ENCODE data around the gene HEPN1.

The HEPN1 gene

GRCh38 chr11:124877910-124878758 is 40.9 kb upstream of the HEPN1 start:
- H3K4me3 ChIP-seq, result no peak overlapping the region
- no peaks in the 10 kb centered on the region for H3K9me3 ChIP-seq
- H3K36me3 ChIP-seq (replicated peaks), result no peaks in the 10 kb centered on the region
- in situ Hi-C loops (cut with MboI; ENCODE audit: low sequenced_read_pairs), result no loop called here
- DNase-seq (ENCODE audit: low spot score in 2 of 2), result no peak
- no peaks in the 10 kb centered on the region; the same call in 1 of the 2 replicates for H3K27me3 ChIP-seq (ENCODE audit: low read depth)
- H3K4me1 ChIP-seq, result peaks cover 4% of the 10 kb centered on the region

- Histone ChIP-seq H3K9me3 (no peaks in the 10 kb centered on the region), H3K27me3 (ENCODE audit: low read depth) (no peaks in the 10 kb centered on the region; the same call in 1 of the 2 replicates), H3K36me3 (replicated peaks) (no peaks in the 10 kb centered on the region), H3K4me1 (peaks cover 4% of the 10 kb centered on the region), H3K4me3 (no peak overlapping the region)
- DNase-seq (ENCODE audit: low spot score in 2 of 2), result no peak
- in situ Hi-C loops (cut with MboI; ENCODE audit: low sequenced_read_pairs), result no loop called here
These were observed 40.1 kb upstream of the HEPN1 start for GRCh38 chr11:124878759-124879492.

GRCh38 chr11:124879493-124880289 is 39.4 kb upstream of the HEPN1 start:
- H3K4me1 ChIP-seq, result peaks cover 4% of the 10 kb centered on the region
- H3K4me3 ChIP-seq, result no peak overlapping the region
- no peak for DNase-seq (ENCODE audit: low spot score in 2 of 2)
- no peaks in the 10 kb centered on the region for H3K36me3 ChIP-seq (replicated peaks)
- H3K9me3 ChIP-seq, result no peaks in the 10 kb centered on the region
- in situ Hi-C loops (cut with MboI; ENCODE audit: low sequenced_read_pairs), result no loop called here
- no peaks in the 10 kb centered on the region for H3K27me3 ChIP-seq (ENCODE audit: low read depth)

GRCh38 chr11:124880290-124880611 is 38.8 kb upstream of the HEPN1 start:
- H3K27me3 ChIP-seq (ENCODE audit: low read depth), result no peaks in the 10 kb centered on the region
- no peak overlapping the region for H3K4me3 ChIP-seq
- no peaks in the 10 kb centered on the region for H3K9me3 ChIP-seq
- in situ Hi-C loops (cut with MboI; ENCODE audit: low sequenced_read_pairs), result no loop called here
- peaks cover 4% of the 10 kb centered on the region for H3K4me1 ChIP-seq
- DNase-seq (ENCODE audit: low spot score in 2 of 2), result no peak
- no peaks in the 10 kb centered on the region for H3K36me3 ChIP-seq (replicated peaks)

GRCh38 chr11:124880958-124881357 is 38.1 kb upstream of the HEPN1 start:
- Histone ChIP-seq H3K4me1 (peaks cover 4% of the 10 kb centered on the region), H3K27me3 (ENCODE audit: low read depth) (peaks cover 4% of the 10 kb centered on the region; the same call in 1 of the 2 replicates), H3K9me3 (no peaks in the 10 kb centered on the region), H3K36me3 (replicated peaks) (no peaks in the 10 kb centered on the region), H3K4me3 (no peak overlapping the region)
- in situ Hi-C loops (cut with MboI; ENCODE audit: low sequenced_read_pairs), result no loop called here
- DNase-seq (ENCODE audit: low spot score in 2 of 2), result no peak

- DNase-seq (ENCODE audit: low spot score in 2 of 2), result no peak
- Histone ChIP-seq H3K9me3 (no peaks in the 10 kb centered on the region), H3K4me1 (no peaks in the 10 kb centered on the region; the same call in 1 of the 2 replicates), H3K4me3 (no peak overlapping the region), H3K36me3 (replicated peaks) (no peaks in the 10 kb centered on the region), H3K27me3 (ENCODE audit: low read depth) (peaks cover 11% of the 10 kb centered on the region; the same call in 1 of the 2 replicates)
- in situ Hi-C loops (cut with MboI; ENCODE audit: low sequenced_read_pairs), result no loop called here
These were observed 36.5 kb upstream of the HEPN1 start for GRCh38 chr11:124882339-124883071.

GRCh38 chr11:124884340-124884739 is 34.7 kb upstream of the HEPN1 start:
- Histone ChIP-seq H3K9me3 (no peaks in the 10 kb centered on the region), H3K4me3 (no peak overlapping the region), H3K36me3 (replicated peaks) (no peaks in the 10 kb centered on the region), H3K4me1 (no peaks in the 10 kb centered on the region), H3K27me3 (ENCODE audit: low read depth) (peaks cover 19% of the 10 kb centered on the region)
- DNase-seq (ENCODE audit: low spot score in 2 of 2), result no peak
- in situ Hi-C loops (cut with MboI; ENCODE audit: low sequenced_read_pairs), result no loop called here

GRCh38 chr11:124884869-124885479 is 34.1 kb upstream of the HEPN1 start:
- no peaks in the 10 kb centered on the region for H3K36me3 ChIP-seq (replicated peaks)
- no peaks in the 10 kb centered on the region for H3K9me3 ChIP-seq
- DNase-seq (ENCODE audit: low spot score in 2 of 2), result no peak
- no peaks in the 10 kb centered on the region for H3K4me1 ChIP-seq
- no peak overlapping the region for H3K4me3 ChIP-seq
- peaks cover 21% of the 10 kb centered on the region for H3K27me3 ChIP-seq (ENCODE audit: low read depth)
- in situ Hi-C loops (cut with MboI; ENCODE audit: low sequenced_read_pairs), result no loop called here

GRCh38 chr11:124886476-124886875 is 32.6 kb upstream of the HEPN1 start:
- Histone ChIP-seq H3K36me3 (replicated peaks) (no peaks in the 10 kb centered on the region), H3K9me3 (no peaks in the 10 kb centered on the region), H3K27me3 (ENCODE audit: low read depth) (peaks cover 23% of the 10 kb centered on the region), H3K4me3 (no peak overlapping the region), H3K4me1 (no peaks in the 10 kb centered on the region)
- no peak for DNase-seq (ENCODE audit: low spot score in 2 of 2)
- in situ Hi-C loops (cut with MboI; ENCODE audit: low sequenced_read_pairs), result no loop called here

GRCh38 chr11:124886978-124887666 is 31.9 kb upstream of the HEPN1 start:
- Histone ChIP-seq H3K9me3 (no peaks in the 10 kb centered on the region), H3K4me1 (no peaks in the 10 kb centered on the region), H3K36me3 (replicated peaks) (no peaks in the 10 kb centered on the region), H3K4me3 (no peak overlapping the region), H3K27me3 (ENCODE audit: low read depth) (peaks cover 27% of the 10 kb centered on the region)
- in situ Hi-C loops (cut with MboI; ENCODE audit: low sequenced_read_pairs), result no loop called here
- DNase-seq (ENCODE audit: low spot score in 2 of 2), result no peak

- in situ Hi-C loops (cut with MboI; ENCODE audit: low sequenced_read_pairs), result no loop called here
- Histone ChIP-seq H3K27me3 (ENCODE audit: low read depth) (peaks cover 32% of the 10 kb centered on the region), H3K9me3 (no peaks in the 10 kb centered on the region), H3K4me3 (no peak overlapping the region), H3K36me3 (replicated peaks) (no peaks in the 10 kb centered on the region), H3K4me1 (no peaks in the 10 kb centered on the region)
- no peak for DNase-seq (ENCODE audit: low spot score in 2 of 2)
These were observed 31.4 kb upstream of the HEPN1 start for GRCh38 chr11:124887667-124888013.

GRCh38 chr11:124889191-124890091 is 29.6 kb upstream of the HEPN1 start:
- H3K4me3 ChIP-seq, result no peak overlapping the region
- DNase-seq (ENCODE audit: low spot score in 2 of 2), result no peak
- H3K4me1 ChIP-seq, result no peaks in the 10 kb centered on the region
- peaks cover 35% of the 10 kb centered on the region for H3K27me3 ChIP-seq (ENCODE audit: low read depth)
- in situ Hi-C loops (cut with MboI; ENCODE audit: low sequenced_read_pairs), result no loop called here
- no peaks in the 10 kb centered on the region for H3K9me3 ChIP-seq
- H3K36me3 ChIP-seq (replicated peaks), result no peaks in the 10 kb centered on the region
